Measurements from ENCODE around the gene CLEC16A.

CLEC16A gene

DNA sequence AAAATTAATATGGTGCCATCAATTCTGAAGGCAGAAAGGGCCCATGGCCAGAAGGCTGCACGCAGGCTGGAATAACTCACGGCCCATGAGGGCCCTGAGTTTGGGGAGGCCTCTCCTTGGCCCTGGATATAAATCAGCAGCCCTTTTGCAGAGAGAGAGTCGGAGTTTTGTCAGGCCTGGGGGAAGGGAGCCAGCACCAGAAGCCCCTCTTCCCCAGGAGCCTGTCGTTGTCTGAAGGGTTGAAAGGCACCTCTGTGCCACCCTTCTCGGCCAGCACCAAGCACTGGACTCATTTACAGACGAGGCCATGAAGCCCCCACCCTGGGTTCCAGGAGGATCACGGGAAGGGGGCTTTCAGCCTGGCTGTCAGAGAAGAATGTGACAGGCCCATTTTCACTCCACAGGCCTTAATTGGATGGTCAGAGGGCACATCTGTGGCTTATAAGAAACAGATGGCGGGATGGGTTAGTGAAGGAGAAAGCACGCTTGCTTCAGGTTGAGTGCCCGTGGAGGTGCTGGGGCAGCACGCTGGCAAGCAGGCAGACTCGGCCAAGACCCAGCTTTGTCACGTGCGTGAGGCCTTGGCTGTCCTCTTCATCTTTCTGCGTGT, 140.6 kb downstream of the CLEC16A start:
- Histone ChIP-seq H3K27ac (ENCODE audit: low read depth, low read length) (no peak overlapping the region), H3K4me1 (ENCODE audit: control insufficient read depth, low read length) (peaks cover 4% of the 10 kb centered on the region; the same call in 1 of the 2 replicates), H3K36me3 (ENCODE audit: control insufficient read depth, low read length) (0 out of 2 replicates have a peak, but pooled peaks cover 4% of the 10 kb centered on the region), H3K9me3 (ENCODE audit: control insufficient read depth, insufficient read depth, low read length) (no peaks in the 10 kb centered on the region), H3K4me2 (ENCODE audit: low read length) (no peak overlapping the region), H3K4me3 (ENCODE audit: low read length) (no peak overlapping the region), H3K79me2 (ENCODE audit: control insufficient read depth, low read length) (no peaks in the 10 kb centered on the region), H3F3A (ENCODE audit: control insufficient read depth, insufficient read depth) (no peaks in the 10 kb centered on the region), H4K20me1 (ENCODE audit: control insufficient read depth, insufficient read depth, low read depth, low read length) (no peaks in the 10 kb centered on the region), H3K27me3 (ENCODE audit: control insufficient read depth, low read length) (no peaks in the 10 kb centered on the region), H3K9me2 (replicated peaks; ENCODE audit: control insufficient read depth, low read length) (no peaks in the 10 kb centered on the region)
- no peak for TF ChIP-seq EZH2phosphoT487 (IDR thresholded peaks at IDR 0.05; ENCODE audit: borderline replicate concordance, low read length)
- TF ChIP-seq, protein P1, sequence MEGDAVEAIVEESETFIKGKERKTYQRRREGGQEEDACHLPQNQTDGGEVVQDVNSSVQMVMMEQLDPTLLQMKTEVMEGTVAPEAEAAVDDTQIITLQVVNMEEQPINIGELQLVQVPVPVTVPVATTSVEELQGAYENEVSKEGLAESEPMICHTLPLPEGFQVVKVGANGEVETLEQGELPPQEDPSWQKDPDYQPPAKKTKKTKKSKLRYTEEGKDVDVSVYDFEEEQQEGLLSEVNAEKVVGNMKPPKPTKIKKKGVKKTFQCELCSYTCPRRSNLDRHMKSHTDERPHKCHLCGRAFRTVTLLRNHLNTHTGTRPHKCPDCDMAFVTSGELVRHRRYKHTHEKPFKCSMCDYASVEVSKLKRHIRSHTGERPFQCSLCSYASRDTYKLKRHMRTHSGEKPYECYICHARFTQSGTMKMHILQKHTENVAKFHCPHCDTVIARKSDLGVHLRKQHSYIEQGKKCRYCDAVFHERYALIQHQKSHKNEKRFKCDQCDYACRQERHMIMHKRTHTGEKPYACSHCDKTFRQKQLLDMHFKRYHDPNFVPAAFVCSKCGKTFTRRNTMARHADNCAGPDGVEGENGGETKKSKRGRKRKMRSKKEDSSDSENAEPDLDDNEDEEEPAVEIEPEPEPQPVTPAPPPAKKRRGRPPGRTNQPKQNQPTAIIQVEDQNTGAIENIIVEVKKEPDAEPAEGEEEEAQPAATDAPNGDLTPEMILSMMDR (IDR thresholded peaks at IDR 0.05; ENCODE audit: low read depth, low read length, poor library complexity, severe bottlenecking) = no peak

DNA sequence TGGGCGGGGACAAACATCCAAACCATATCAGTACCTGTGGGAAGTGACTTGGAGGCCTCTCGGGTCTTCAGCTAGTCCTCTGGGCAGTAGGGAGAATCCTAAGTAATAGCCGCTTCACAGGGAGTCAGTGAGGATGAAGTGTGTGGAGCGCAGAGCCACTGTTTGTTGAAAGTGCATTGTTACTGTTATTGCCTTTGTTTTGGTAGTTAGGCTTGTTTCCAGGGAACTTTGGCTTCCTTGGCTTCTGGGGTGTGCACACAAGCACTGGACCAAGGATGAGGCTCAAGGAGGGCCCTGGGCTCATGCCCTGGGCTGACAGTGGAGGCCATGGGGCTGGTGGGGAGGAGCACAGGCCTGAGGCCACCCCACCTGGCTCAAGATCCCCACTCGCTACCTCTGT, 141.6 kb downstream of the CLEC16A start:
- peaks cover 4% of the 10 kb centered on the region; the same call in 1 of the 2 replicates for H3K4me1 ChIP-seq (ENCODE audit: control insufficient read depth, low read length)
- no peak overlapping the region for H3K4me2 ChIP-seq (ENCODE audit: low read length)
- H3K79me2 ChIP-seq (ENCODE audit: control insufficient read depth, low read length) = no peaks in the 10 kb centered on the region
- no peak overlapping the region for H3K27ac ChIP-seq (ENCODE audit: low read depth, low read length)
- no peaks in the 10 kb centered on the region for H3K9me2 ChIP-seq (replicated peaks; ENCODE audit: control insufficient read depth, low read length)
- H4K20me1 ChIP-seq (ENCODE audit: control insufficient read depth, insufficient read depth, low read depth, low read length) = no peaks in the 10 kb centered on the region
- H3F3A ChIP-seq (ENCODE audit: control insufficient read depth, insufficient read depth) = no peaks in the 10 kb centered on the region
- no peaks in the 10 kb centered on the region for H3K27me3 ChIP-seq (ENCODE audit: control insufficient read depth, low read length)
- TF ChIP-seq, protein P1 (IDR thresholded peaks at IDR 0.05; ENCODE audit: low read depth, low read length, poor library complexity, severe bottlenecking) = no peak
- TF ChIP-seq EZH2phosphoT487 (IDR thresholded peaks at IDR 0.05; ENCODE audit: borderline replicate concordance, low read length) = no peak
- no peak overlapping the region for H3K4me3 ChIP-seq (ENCODE audit: low read length)
- 0 out of 2 replicates have a peak, but pooled peaks cover 4% of the 10 kb centered on the region for H3K36me3 ChIP-seq (ENCODE audit: control insufficient read depth, low read length)
- no peaks in the 10 kb centered on the region for H3K9me3 ChIP-seq (ENCODE audit: control insufficient read depth, insufficient read depth, low read length)

DNA sequence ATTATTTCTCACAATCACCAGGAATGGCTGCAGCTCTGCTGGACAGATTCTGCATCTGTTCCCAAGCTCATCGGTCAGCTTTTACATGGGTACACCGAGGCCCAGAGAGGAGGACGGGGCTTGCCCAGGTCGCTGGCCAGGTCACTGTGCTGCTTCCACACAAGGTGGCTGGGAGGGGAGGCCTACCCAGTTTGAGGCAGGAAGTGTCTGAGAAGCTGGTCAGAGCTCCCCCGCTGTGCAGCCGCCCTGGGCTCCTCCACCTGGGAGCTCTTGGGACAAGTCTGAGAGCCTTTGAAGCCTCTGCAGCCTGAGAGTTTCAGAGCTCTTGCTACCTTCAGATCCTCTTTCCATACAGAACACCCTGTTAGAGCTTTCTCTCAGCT, 143.3 kb downstream of the CLEC16A start:
- Histone ChIP-seq H3K9me3 (ENCODE audit: control insufficient read depth, insufficient read depth, low read length) (no peaks in the 10 kb centered on the region), H3K79me2 (ENCODE audit: control insufficient read depth, low read length) (no peaks in the 10 kb centered on the region), H3K27ac (ENCODE audit: low read depth, low read length) (no peak overlapping the region), H3K36me3 (ENCODE audit: control insufficient read depth, low read length) (0 out of 2 replicates have a peak, but pooled peaks cover 4% of the 10 kb centered on the region), H3K4me3 (ENCODE audit: low read length) (no peak overlapping the region), H3K4me1 (ENCODE audit: control insufficient read depth, low read length) (peaks cover 4% of the 10 kb centered on the region; the same call in 1 of the 2 replicates), H3K4me2 (ENCODE audit: low read length) (no peak overlapping the region), H3K27me3 (ENCODE audit: control insufficient read depth, low read length) (no peaks in the 10 kb centered on the region), H4K20me1 (ENCODE audit: control insufficient read depth, insufficient read depth, low read depth, low read length) (no peaks in the 10 kb centered on the region), H3K9me2 (replicated peaks; ENCODE audit: control insufficient read depth, low read length) (no peaks in the 10 kb centered on the region), H3F3A (ENCODE audit: control insufficient read depth, insufficient read depth) (no peaks in the 10 kb centered on the region)
- TF ChIP-seq, protein P1 (IDR thresholded peaks at IDR 0.05; ENCODE audit: low read depth, low read length, poor library complexity, severe bottlenecking) = no peak
- TF ChIP-seq EZH2phosphoT487 (IDR thresholded peaks at IDR 0.05; ENCODE audit: borderline replicate concordance, low read length) = no peak
